PFSK-1 (cell line): ENCODE data around the gene CUL1.

ENCODE experiments used
- POLR2AphosphoS5 ChIP-seq: IDR thresholded peaks from 2 replicates; pipeline ENCODE4 v1.6.1; 2012; ENCODE audit warnings: low read depth, mild to moderate bottlenecking, control low read depth, low read length, moderate library complexity
- TAF1 ChIP-seq: IDR thresholded peaks from 2 replicates; pipeline ENCODE4 v1.6.1; 2012; ENCODE audit warnings: low read length, control low read depth, borderline replicate concordance; ENCODE audit not compliant: insufficient read depth
- TF ChIP-seq, protein P1 (sequence below), 2 experiments: IDR thresholded peaks; 2 replicates each; pipeline versions ENCODE4 v1.6.1 to v1.8.0; 2011 to 2012; ENCODE audit warnings: low read depth in 2 of 2, low read length in 2 of 2, control low read depth in 1 of 2, inconsistent platforms in 1 of 2, mild to moderate bottlenecking in 1 of 2, moderate library complexity in 1 of 2; ENCODE audit not compliant: insufficient read depth in 1 of 2

- TF ChIP-seq TAF1: no peak
- TF ChIP-seq, protein P1, sequence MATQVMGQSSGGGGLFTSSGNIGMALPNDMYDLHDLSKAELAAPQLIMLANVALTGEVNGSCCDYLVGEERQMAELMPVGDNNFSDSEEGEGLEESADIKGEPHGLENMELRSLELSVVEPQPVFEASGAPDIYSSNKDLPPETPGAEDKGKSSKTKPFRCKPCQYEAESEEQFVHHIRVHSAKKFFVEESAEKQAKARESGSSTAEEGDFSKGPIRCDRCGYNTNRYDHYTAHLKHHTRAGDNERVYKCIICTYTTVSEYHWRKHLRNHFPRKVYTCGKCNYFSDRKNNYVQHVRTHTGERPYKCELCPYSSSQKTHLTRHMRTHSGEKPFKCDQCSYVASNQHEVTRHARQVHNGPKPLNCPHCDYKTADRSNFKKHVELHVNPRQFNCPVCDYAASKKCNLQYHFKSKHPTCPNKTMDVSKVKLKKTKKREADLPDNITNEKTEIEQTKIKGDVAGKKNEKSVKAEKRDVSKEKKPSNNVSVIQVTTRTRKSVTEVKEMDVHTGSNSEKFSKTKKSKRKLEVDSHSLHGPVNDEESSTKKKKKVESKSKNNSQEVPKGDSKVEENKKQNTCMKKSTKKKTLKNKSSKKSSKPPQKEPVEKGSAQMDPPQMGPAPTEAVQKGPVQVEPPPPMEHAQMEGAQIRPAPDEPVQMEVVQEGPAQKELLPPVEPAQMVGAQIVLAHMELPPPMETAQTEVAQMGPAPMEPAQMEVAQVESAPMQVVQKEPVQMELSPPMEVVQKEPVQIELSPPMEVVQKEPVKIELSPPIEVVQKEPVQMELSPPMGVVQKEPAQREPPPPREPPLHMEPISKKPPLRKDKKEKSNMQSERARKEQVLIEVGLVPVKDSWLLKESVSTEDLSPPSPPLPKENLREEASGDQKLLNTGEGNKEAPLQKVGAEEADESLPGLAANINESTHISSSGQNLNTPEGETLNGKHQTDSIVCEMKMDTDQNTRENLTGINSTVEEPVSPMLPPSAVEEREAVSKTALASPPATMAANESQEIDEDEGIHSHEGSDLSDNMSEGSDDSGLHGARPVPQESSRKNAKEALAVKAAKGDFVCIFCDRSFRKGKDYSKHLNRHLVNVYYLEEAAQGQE (IDR thresholded peaks at IDR 0.05; ENCODE audit: insufficient read depth in 1 of 2, low read depth in 2 of 2, low read length in 2 of 2): no peak
- TF ChIP-seq POLR2AphosphoS5: no peak
Observed at GRCh38 chr7:148664324-148664723, 34.4 kb upstream of the CUL1 start.
